Immature natural killer cell (primary cell): Measurements from ENCODE around the gene ANKRD55. TPM values are rescaled to one million over a fixed set of nuclear protein-coding genes. Genes with fewer than 3 reads are reported as not detected.
"Not testable (repeated sequence)": the region's sequence is repeated elsewhere in the genome, so short reads cannot be mapped to it uniquely, and the experiment has no call there.

ENCODE experiments used
- DNase-seq, 3 donors: peaks; one replicate each; pipeline ENCODE4 v3.0.0; 2022; ENCODE audit warnings: mixed read lengths in 1 of 3
- H3K27ac Mint-ChIP-seq, 6 donors: one replicate each; pipeline ENCODE4 v1.8.0; 2020; ENCODE audit warnings: mixed read lengths in 6 of 6, mild to moderate bottlenecking in 5 of 6, inconsistent platforms in 4 of 6, moderate library complexity in 3 of 6
- H3K27me3 Mint-ChIP-seq, 3 donors: one replicate each; pipeline ENCODE4 v1.8.0; 2020 to 2021; ENCODE audit warnings: low read depth in 3 of 3, mild to moderate bottlenecking in 3 of 3, mixed read lengths in 3 of 3, moderate library complexity in 3 of 3, inconsistent platforms in 1 of 3
- H3K36me3 Mint-ChIP-seq, 3 donors: one replicate each; pipeline ENCODE4 v1.8.0; 2020; ENCODE audit warnings: mixed read lengths in 3 of 3, inconsistent platforms in 2 of 3, mild to moderate bottlenecking in 2 of 3
- H3K4me1 Mint-ChIP-seq, 2 donors: one replicate each; pipeline ENCODE4 v1.8.0; 2020; ENCODE audit warnings: inconsistent platforms in 2 of 2, mild to moderate bottlenecking in 2 of 2, mixed read lengths in 2 of 2, moderate library complexity in 1 of 2
- H3K4me3 Mint-ChIP-seq, 5 donors: one replicate each; pipeline ENCODE4 v1.8.0; 2020; ENCODE audit warnings: mild to moderate bottlenecking in 5 of 5, mixed read lengths in 5 of 5, inconsistent platforms in 3 of 5, moderate library complexity in 3 of 5
- H3K9me3 Mint-ChIP-seq, 6 donors: one replicate each; pipeline ENCODE4 v1.8.0; 2020; ENCODE audit warnings: mild to moderate bottlenecking in 6 of 6, mixed read lengths in 6 of 6, inconsistent platforms in 4 of 6, moderate library complexity in 3 of 6
- polyA plus RNA-seq, 3 donors: library from polyadenylated mRNA; unstranded; fragments of 300-500 nt; fragmentation: Illumina TruSeq; gene quantifications; one replicate each; pipeline ENCODE4 v1.2.3, GENCODE V29; 2021

ANKRD55 gene
- polyA plus RNA-seq, 3 donors from 2014 or later: 0.17 TPM; not detected in 2

DNA sequence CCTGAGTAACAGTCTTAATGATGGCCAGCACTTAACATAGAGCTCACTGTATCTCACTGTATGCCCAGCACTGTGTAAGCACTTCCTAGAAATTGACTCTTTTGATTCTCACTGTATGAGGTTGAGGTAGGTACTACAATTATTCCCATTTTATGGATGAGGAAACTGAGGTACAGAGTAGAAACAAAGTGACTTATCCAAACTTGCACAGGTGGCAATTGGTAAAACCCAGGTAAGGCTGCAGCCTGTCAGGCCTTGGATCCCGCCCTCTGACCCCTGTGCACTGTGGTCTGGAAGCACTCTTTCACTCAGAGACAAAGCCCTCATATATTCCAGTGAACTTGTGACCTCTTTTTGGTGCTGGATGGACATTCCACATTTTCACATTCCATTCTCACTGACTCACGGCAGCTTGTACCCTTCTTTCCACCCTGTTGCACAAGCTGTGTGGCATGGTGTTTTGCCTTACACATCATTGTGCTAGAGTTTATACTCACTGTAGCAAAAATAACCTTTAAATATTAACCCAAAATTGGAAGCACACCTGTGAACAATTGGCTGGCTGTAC lies 21.7 kb downstream of the ANKRD55 start:
- no peaks in the 10 kb centered on the region for H3K4me1 Mint-ChIP-seq
- DNase-seq: no peak
- no peak overlapping the region for H3K4me3 Mint-ChIP-seq
- peaks cover 0 to 5% (median under 1%) of the 10 kb centered on the region in 6 donors for H3K9me3 Mint-ChIP-seq
- H3K27me3 Mint-ChIP-seq: peaks cover 0 to 4% (median 0%) of the 10 kb centered on the region in 3 donors
- no peak overlapping the region for H3K27ac Mint-ChIP-seq
- H3K36me3 Mint-ChIP-seq: no peaks in the 10 kb centered on the region

DNA sequence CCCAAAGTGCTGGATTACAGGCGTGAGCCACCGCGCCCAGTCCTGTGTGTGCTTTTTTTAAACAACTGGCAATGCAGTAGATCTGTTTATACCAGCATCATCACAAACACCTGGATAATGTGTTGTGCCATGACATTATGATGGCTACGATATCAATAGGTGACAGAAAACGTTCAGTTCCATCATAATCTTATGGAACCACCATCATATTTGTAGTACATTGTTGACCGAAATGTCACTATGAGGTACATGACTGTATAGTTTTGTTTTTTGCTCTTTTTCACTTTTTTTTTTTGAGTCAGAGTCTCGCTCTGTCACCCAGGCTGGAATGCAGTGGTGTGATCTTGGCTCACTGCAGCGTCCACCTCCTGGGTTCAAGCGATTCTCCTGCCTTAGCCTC lies 24.4 kb downstream of the ANKRD55 start:
- DNase-seq: no peak
- Mint-ChIP-seq H3K36me3 (no peaks in the 10 kb centered on the region), H3K4me1 (no peaks in the 10 kb centered on the region), H3K9me3 (no peaks in the 10 kb centered on the region), H3K27ac (no peak overlapping the region), H3K27me3 (peaks cover 0 to 4% (median 0%) of the 10 kb centered on the region in 3 donors), H3K4me3 (no peak overlapping the region)

DNA sequence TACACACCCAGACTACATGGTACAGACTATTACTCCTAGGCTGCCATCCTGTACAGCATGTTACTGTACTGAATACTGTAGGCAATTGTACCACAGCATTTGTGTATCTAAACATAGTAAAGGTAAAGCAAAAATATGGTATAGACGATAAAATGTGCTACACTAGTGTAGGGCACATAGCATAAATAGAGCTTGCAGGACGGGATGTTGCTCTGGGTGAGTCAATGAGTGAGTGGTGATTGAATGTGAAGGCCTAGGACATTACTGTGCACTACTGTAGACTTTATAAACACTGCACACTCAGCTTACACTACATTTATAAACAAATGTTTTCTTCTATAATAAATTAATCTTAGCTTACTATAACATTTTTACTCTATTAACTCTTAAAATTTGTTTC lies 25.6 kb downstream of the ANKRD55 start:
- Mint-ChIP-seq H3K4me1 (no peaks in the 10 kb centered on the region), H3K27me3 (peaks cover 0 to 6% (median 0%) of the 10 kb centered on the region in 3 donors), H3K9me3 (no peaks in the 10 kb centered on the region), H3K27ac (no peak overlapping the region), H3K4me3 (no peak overlapping the region), H3K36me3 (no peaks in the 10 kb centered on the region)
- no peak for DNase-seq

DNA sequence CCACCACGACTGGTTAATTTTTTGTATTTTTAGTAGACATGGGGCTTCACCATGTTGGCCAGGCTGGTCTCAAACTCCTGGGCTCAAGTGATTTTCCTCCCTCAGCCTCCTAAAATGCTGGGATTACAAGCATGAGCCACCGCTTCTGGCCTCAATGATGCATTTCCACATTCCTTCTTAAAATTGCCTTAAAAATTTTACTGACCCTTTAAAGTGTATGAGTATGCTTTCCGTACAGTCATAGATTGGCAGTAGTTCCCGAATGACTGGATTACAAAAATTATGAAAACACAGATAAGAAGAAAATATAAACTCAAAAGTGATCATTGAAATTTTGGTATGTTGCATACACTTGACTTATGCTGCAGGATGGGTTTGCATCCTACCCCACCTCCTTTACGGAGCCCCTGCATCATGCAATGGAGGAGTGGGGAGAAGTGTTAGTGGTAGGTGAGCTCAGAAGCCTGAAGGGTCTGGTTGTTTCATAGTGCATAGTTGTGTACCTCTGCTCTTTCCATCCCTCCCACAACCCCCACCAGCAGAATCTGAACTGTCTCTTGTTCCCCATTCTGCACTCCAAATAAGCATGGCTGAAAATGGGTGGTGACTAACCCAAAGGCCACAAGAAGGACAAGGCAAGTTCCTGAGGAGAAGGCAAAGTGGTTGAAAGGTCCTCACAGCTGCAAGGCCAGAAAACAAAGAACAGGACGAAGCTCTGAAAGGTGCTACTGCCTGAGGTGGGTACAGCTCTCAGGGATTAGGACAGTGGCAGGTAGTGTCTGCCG lies 26.8 kb downstream of the ANKRD55 start:
- Mint-ChIP-seq H3K4me3 (no peak overlapping the region), H3K27ac (no peak overlapping the region), H3K27me3 (peaks cover 0 to 6% (median 0%) of the 10 kb centered on the region in 3 donors), H3K4me1 (no peaks in the 10 kb centered on the region), H3K36me3 (no peaks in the 10 kb centered on the region), H3K9me3 (no peaks in the 10 kb centered on the region)
- DNase-seq: no peak

DNA sequence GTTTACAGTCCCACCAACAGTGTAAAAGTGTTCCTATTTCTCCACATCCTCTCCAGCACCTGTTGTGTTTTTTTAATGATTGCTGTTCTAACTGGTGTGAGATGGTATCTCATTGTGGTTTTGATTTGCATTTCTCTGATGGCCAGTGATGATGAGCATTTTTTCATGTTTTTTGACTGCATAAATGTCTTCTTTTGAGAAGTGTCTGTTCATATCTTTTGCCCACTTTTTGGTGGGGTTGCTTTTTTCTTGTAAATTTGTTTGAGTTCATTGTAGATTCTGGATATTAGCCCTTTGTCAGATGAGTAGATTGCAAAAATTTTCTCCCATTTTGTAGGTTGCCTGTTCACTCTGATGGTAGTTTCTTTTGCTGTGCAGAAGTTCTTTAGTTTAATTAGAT lies 29.2 kb downstream of the ANKRD55 start:
- not testable (repeated sequence) for H3K27ac Mint-ChIP-seq, H3K27me3 Mint-ChIP-seq, H3K9me3 Mint-ChIP-seq, H3K36me3 Mint-ChIP-seq, H3K4me3 Mint-ChIP-seq, DNase-seq, H3K4me1 Mint-ChIP-seq

DNA sequence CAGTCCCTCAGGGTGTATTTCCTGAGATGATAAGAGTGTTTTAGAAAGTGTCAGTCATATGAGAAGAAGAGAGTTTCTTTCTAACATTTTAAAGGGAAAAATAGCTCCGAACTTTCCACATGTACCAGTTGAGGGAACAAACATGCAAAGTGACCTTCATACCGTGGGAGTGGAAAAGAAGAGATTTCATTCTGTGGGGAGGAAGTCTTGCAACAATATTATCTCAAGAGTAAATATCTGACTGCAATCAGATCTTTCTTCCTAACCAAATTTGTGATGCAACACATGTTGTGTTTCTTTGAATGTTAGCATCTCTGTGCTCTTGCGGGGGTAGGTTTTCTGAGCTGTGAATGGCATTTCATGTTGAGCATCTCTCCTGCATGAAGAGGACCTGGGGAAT lies 30.6 kb downstream of the ANKRD55 start:
- no peaks in the 10 kb centered on the region for H3K4me1 Mint-ChIP-seq
- no peaks in the 10 kb centered on the region for H3K36me3 Mint-ChIP-seq
- no peak overlapping the region for H3K27ac Mint-ChIP-seq
- peaks cover 0 to 6% (median 0%) of the 10 kb centered on the region in 3 donors for H3K27me3 Mint-ChIP-seq
- DNase-seq: no peak
- no peak overlapping the region for H3K4me3 Mint-ChIP-seq
- no peaks in the 10 kb centered on the region for H3K9me3 Mint-ChIP-seq

DNA sequence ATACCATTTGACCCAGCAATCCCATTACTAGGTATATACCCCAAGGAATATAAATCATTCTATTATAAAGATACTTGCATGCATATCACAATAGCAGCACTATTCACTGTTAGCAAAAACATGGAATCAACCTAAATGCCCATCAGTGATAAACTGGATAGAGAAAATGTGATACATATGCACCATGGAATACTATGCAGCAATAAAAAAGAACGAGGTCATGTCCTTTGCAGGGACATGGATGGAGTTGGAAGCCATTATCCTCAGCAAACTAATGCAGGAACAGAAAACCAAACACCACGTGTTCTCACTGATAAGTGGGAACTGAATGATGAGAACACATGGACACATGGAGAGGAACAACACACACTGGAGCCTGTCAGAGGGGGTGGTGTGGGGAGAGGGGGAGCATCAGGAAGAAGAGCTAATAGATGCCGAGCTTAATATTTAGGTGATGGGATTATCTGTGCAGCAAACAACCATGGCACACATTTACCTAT lies 31.3 kb downstream of the ANKRD55 start:
- not testable (repeated sequence) for H3K36me3 Mint-ChIP-seq, H3K4me1 Mint-ChIP-seq, H3K27me3 Mint-ChIP-seq, H3K9me3 Mint-ChIP-seq, DNase-seq, H3K27ac Mint-ChIP-seq, H3K4me3 Mint-ChIP-seq

DNA sequence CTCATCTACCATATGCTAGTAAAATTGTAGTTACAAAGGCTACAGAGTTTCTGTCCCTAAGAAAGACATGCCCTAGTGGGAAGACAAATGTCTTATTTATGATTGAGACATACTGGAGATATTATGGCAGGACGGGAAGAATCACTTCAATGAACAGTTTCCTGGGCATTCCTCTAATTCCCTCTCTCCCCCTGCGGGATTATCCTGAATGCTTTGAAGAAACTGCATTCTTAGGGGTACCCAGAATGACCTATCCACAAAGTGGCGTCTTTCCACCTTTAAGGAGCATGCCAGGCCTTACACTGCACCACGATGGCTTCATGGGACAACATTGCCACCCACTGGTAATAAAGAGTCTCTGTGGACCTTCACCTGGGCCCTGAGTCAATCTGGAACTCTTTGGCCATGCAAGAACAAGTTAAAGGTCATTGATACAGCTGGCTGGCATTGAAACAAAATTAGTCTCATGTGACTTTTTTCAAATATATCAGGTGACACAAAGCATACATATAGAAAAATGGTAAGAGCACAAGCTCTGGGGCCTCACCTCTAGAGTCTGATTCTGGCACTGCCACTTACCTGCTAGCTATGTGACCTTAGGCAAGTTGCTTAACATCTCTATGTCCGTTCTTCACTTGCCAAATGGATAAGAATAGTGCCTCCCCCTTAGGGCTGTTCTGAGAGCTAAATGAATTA lies 32.0 kb downstream of the ANKRD55 start:
- H3K4me1 Mint-ChIP-seq: no peaks in the 10 kb centered on the region
- DNase-seq: peak in 1 of 3 donors; percentile 10
- H3K36me3 Mint-ChIP-seq: no peaks in the 10 kb centered on the region
- no peak overlapping the region for H3K4me3 Mint-ChIP-seq
- H3K27ac Mint-ChIP-seq: no peak overlapping the region
- no peaks in the 10 kb centered on the region for H3K9me3 Mint-ChIP-seq
- H3K27me3 Mint-ChIP-seq: peaks cover 0 to 6% (median 0%) of the 10 kb centered on the region in 3 donors

DNA sequence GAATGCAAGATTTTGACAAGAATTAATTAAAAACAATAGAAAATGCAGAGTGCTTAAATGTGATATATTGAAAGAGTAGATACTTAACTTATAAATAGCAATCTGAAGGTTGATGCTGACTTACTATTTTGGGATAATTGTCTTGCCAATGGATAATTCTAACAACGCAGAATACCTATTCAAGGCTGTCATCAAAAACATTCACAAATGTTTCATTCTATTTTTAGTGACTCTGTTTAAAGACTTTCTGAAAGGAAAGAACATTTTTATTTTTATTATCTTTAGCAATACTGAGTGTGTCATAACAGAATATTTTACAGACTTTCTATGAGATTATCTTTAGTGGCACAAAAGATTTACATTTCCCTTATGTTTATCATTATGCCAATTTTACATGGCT lies 38.1 kb downstream of the ANKRD55 start:
- Mint-ChIP-seq H3K9me3 (peaks cover 0 to 2% (median 0%) of the 10 kb centered on the region in 6 donors), H3K27ac (no peak overlapping the region), H3K27me3 (peaks cover 0 to 3% (median 2%) of the 10 kb centered on the region in 3 donors), H3K4me1 (no peaks in the 10 kb centered on the region), H3K36me3 (no peaks in the 10 kb centered on the region), H3K4me3 (no peak overlapping the region)
- DNase-seq: no peak

DNA sequence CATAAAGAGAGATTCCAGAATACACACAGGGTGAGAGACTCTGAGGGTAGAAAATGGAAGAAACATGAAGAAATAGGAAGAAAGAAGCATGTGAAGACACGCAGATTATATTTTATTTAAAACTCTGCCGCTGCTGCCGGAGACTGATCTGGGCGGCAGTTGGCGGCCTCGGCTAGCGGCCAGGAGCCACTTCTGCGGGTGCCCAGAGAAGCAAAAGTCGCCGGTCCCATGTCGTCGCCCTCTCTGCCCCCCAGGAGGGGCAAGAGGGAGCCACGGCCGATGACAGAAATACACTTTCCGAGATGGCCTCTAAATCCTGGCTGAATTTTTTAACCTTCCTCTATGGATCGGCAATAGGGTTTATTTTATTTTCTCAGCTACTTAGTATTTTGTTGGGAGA lies 40.9 kb downstream of the ANKRD55 start:
- Mint-ChIP-seq H3K9me3 (peaks cover 0 to 2% (median 0%) of the 10 kb centered on the region in 6 donors), H3K27me3 (peaks cover 2 to 3% (median 3%) of the 10 kb centered on the region in 3 donors), H3K27ac (no peak overlapping the region), H3K4me3 (no peak overlapping the region), H3K36me3 (no peaks in the 10 kb centered on the region), H3K4me1 (no peaks in the 10 kb centered on the region)
- no peak for DNase-seq

DNA sequence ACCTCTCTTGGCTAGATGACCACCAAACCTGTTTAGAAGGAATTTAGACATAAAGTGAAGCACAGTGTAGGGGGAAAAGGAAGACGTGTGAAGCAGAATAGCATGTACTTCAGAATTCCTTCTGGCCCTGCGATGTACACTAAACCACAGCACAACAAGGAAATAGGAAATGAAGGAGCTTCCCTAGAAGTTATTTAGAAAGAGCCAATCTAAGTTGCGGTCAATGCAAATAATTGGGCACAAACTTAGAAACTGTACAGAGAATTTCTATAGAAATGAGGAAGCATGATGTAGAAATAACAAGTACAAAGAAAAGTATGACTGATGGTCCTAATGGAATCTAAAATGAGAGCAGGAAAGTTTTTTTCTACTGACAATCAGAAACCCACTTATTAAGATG lies 41.5 kb downstream of the ANKRD55 start:
- Mint-ChIP-seq H3K4me3 (no peak overlapping the region), H3K27ac (no peak overlapping the region), H3K4me1 (no peaks in the 10 kb centered on the region), H3K27me3 (peaks cover 2 to 5% (median 3%) of the 10 kb centered on the region in 3 donors), H3K9me3 (peaks cover 0 to 2% (median 0%) of the 10 kb centered on the region in 6 donors), H3K36me3 (no peaks in the 10 kb centered on the region)
- no peak for DNase-seq

DNA sequence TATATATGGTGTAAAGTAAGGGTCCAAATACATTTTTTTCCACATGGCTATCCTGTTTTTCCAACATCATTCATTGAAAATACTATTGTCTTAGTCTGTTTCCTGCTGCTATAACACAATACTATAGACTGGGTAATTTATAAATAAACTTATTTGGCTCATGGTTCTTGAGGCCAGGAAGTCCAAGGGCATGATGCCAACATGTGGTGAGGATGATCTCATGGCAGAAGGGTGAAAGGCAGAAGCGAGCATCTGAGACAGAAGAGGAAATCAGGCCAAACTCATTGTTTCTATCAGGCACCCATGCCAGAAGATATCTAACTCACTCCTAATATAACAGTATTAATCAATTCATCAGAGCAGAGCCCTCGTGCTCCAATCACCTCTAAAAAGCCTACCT lies 42.6 kb downstream of the ANKRD55 start:
- peaks cover 2 to 5% (median 3%) of the 10 kb centered on the region in 3 donors for H3K27me3 Mint-ChIP-seq
- H3K4me3 Mint-ChIP-seq: no peak overlapping the region
- no peaks in the 10 kb centered on the region for H3K36me3 Mint-ChIP-seq
- H3K9me3 Mint-ChIP-seq: peaks cover 0 to 2% (median 0%) of the 10 kb centered on the region in 6 donors
- H3K4me1 Mint-ChIP-seq: no peaks in the 10 kb centered on the region
- H3K27ac Mint-ChIP-seq: no peak overlapping the region
- no peak for DNase-seq

DNA sequence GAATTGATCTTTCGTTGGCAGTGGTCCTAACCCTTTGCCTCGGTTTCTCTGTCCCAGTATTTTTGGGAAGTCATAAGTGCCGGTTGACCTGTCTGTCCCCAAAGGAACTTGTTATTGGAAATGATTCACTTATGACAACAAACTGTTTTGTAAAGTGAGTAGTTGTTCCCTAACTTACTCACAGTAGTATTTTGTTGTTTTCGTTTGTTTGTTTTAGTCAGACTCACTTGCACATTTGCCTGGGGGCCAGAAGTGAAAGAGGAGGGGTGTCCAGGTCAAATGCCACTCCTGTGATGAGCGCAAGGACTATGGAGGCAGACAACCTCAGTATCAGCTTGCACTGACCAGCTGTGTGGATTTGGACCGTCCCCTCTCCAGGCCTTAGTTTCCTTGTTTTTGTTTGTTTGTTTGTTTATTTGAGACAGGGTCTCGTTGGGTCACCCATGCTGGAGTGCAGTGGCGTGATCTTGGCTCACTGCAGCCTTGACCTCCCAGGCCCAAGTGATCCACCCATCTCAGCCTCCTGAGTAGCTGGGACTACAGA lies 47.3 kb downstream of the ANKRD55 start:
- no peak overlapping the region for H3K27ac Mint-ChIP-seq
- DNase-seq: no peak
- H3K36me3 Mint-ChIP-seq: no peaks in the 10 kb centered on the region
- H3K27me3 Mint-ChIP-seq: peaks cover 3 to 5% (median 3%) of the 10 kb centered on the region in 3 donors
- no peaks in the 10 kb centered on the region for H3K4me1 Mint-ChIP-seq
- peaks cover 0 to 2% (median 0%) of the 10 kb centered on the region in 6 donors for H3K9me3 Mint-ChIP-seq
- H3K4me3 Mint-ChIP-seq: no peak overlapping the region

DNA sequence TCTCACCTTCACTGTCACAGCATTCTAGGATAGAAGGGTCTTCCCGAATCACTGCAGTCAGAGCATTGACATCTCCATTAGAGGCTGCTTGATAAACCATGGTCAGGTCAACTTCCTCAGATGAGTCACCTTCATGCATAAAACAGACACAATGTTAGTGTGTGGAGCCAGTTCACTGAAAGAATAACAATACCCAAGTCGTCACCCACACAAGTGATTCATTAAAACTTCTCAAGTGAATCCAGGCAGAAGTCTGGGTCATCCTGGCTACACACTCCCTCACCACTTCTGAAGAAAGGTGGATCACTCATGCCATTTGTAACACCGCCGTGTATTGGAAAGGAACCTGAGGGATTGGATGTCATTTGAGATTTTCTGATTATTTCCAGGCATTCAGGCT lies 49.6 kb downstream of the ANKRD55 start:
- H3K27me3 Mint-ChIP-seq: peaks cover 1 to 2% (median 1%) of the 10 kb centered on the region in 3 donors
- H3K9me3 Mint-ChIP-seq: peaks cover 0 to 2% (median 0%) of the 10 kb centered on the region in 6 donors
- H3K36me3 Mint-ChIP-seq: no peaks in the 10 kb centered on the region
- no peak overlapping the region for H3K4me3 Mint-ChIP-seq
- no peaks in the 10 kb centered on the region for H3K4me1 Mint-ChIP-seq
- H3K27ac Mint-ChIP-seq: no peak overlapping the region
- no peak for DNase-seq
